ENCODE data around the gene TRRAP. TPM values are rescaled to one million over a fixed set of nuclear protein-coding genes. Genes with fewer than 3 reads are reported as not detected.
A peak's percentile ranks its signal among the peaks of the same experiment; 100 is the strongest.

TRRAP gene
- total RNA-seq, 4 donors from 2014 or later = 34.3 to 52.5 (median 39.5) TPM

- H3K4me3 ChIP-seq = no peak overlapping the region
- peaks cover 0 to 55% (median 20%) of the 10 kb centered on the region in 4 donors for H3K4me1 ChIP-seq
- peaks cover 0 to 85% (median 22%) of the 10 kb centered on the region in 3 donors for H3K36me3 ChIP-seq
- H3K27ac ChIP-seq = peak overlapping the region in 1 of 4 donors; percentile 10
- no peaks in the 10 kb centered on the region for H3K27me3 ChIP-seq
- TF ChIP-seq CTCF (IDR thresholded peaks at IDR 0.05) (no peak), POLR2A (IDR thresholded peaks at IDR 0.05) (no peak), EP300 (IDR thresholded peaks at IDR 0.05) (no peak)
- WGBS, 2 donors = 88 to 89% methylated on average over 25 of the region's 25 CpGs
- H3K9me3 ChIP-seq = no peaks in the 10 kb centered on the region
- DNase-seq (ENCODE audit: low spot score in 2 of 2) = no peak
Observed at GRCh38 chr7:99038086-99038855, 159.9 kb downstream of the TRRAP start.

- TF ChIP-seq EP300 (IDR thresholded peaks at IDR 0.05) (no peak), CTCF (IDR thresholded peaks at IDR 0.05) (no peak), POLR2A (IDR thresholded peaks at IDR 0.05) (no peak)
- no peaks in the 10 kb centered on the region for H3K9me3 ChIP-seq
- no peak overlapping the region for H3K4me3 ChIP-seq
- no peaks in the 10 kb centered on the region for H3K27me3 ChIP-seq
- DNase-seq (ENCODE audit: low spot score in 2 of 2) = no peak
- 83 to 89% methylated on average over 8 of the region's 8 CpGs for WGBS, 2 donors
- H3K27ac ChIP-seq = peak overlapping the region in 3 of 4 donors; percentile 57 to 85 (median 66)
- H3K36me3 ChIP-seq = peaks cover 0 to 85% (median 15%) of the 10 kb centered on the region in 3 donors
- H3K4me1 ChIP-seq = peaks cover 0 to 53% (median 20%) of the 10 kb centered on the region in 4 donors
Observed at GRCh38 chr7:99039384-99039891, 161.1 kb downstream of the TRRAP start.

- WGBS, 2 donors = 58 to 65% methylated on average over 31 of the region's 31 CpGs
- no peaks in the 10 kb centered on the region for H3K9me3 ChIP-seq
- DNase-seq (ENCODE audit: low spot score in 2 of 2) = peak; percentile 57 to 83
- peaks cover 0 to 52% (median 20%) of the 10 kb centered on the region in 4 donors for H3K4me1 ChIP-seq
- H3K27ac ChIP-seq = peak overlapping the region; percentile 44 to 91 (median 76)
- no peaks in the 10 kb centered on the region for H3K27me3 ChIP-seq
- H3K4me3 ChIP-seq = no peak overlapping the region
- peaks cover 0 to 85% (median 15%) of the 10 kb centered on the region in 3 donors for H3K36me3 ChIP-seq
- TF ChIP-seq POLR2A (IDR thresholded peaks at IDR 0.05) (no peak), CTCF (IDR thresholded peaks at IDR 0.05) (peak; percentile 66 to 93 (median 79)), EP300 (IDR thresholded peaks at IDR 0.05) (peak in 1 of 2 donors; percentile 78)
Observed at GRCh38 chr7:99040104-99040958, 162.0 kb downstream of the TRRAP start.

GRCh38 chr7:99041526-99041925, 163.2 kb downstream of the TRRAP start:
- H3K4me3 ChIP-seq = no peak overlapping the region
- peak overlapping the region; percentile 24 to 91 (median 76) for H3K27ac ChIP-seq
- H3K27me3 ChIP-seq = no peaks in the 10 kb centered on the region
- H3K4me1 ChIP-seq = peaks cover 0 to 49% (median 20%) of the 10 kb centered on the region in 4 donors
- DNase-seq (ENCODE audit: low spot score in 2 of 2) = no peak
- H3K36me3 ChIP-seq = peaks cover 0 to 86% (median 10%) of the 10 kb centered on the region in 3 donors
- TF ChIP-seq CTCF (IDR thresholded peaks at IDR 0.05) (no peak), EP300 (IDR thresholded peaks at IDR 0.05) (no peak), POLR2A (IDR thresholded peaks at IDR 0.05) (no peak)
- 36 to 40% methylated on average over 11 of the region's 11 CpGs for WGBS, 2 donors
- no peaks in the 10 kb centered on the region for H3K9me3 ChIP-seq
